NCI-H510A treated with DMSO at 0.1 percent for 48 hours (cell line): Measurements from ENCODE around the gene AMIGO3.
"Not testable (repeated sequence)": the region's sequence is repeated elsewhere in the genome, so short reads cannot be mapped to it uniquely, and the experiment has no call there.

Experiments
- DNase-seq: peaks from one replicate; lab custom pipeline; 2025; lab: John Stamatoyannopoulos, UW

AMIGO3 gene

DNA sequence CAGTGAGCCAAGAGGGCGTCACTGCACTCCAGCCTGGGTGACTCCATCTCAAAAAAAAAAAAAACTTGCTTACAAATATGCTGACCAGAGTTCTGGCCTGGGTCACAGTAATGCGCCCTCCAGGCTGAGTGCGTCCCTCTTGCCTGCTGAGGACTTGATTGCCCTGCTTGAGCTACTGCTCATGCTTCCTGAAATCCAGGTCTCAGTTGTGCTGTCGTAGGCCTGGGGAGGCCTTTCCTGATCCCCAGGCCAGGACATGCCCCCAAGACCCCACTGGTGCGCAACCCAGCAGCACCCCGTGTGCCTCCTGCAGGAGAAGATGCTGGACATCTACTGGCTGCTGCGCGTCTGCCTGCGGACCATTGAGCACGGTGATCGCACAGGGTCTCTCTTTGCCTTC, 7.3 kb downstream of the AMIGO3 start:
- DNase-seq: no peak

DNA sequence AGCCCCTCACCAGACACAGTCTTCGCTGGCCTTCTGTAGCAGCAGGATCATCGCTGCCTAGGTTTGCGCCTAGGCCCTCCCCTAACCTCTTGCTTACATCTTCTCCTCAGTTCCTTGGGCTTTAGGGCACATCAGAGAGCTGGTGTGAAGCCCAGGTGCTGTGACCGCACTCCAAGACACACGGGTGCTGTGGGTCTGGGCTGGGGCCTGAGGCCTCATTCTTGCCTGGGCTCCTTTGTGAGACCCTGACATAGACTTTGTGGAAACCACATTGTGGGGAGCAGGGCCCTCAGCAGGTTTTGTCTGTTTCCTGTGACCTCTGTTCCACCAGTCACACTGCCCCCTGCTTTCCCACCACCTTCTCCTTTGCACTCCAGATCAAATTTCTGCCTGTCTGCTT, 8.0 kb downstream of the AMIGO3 start:
- no peak for DNase-seq

DNA sequence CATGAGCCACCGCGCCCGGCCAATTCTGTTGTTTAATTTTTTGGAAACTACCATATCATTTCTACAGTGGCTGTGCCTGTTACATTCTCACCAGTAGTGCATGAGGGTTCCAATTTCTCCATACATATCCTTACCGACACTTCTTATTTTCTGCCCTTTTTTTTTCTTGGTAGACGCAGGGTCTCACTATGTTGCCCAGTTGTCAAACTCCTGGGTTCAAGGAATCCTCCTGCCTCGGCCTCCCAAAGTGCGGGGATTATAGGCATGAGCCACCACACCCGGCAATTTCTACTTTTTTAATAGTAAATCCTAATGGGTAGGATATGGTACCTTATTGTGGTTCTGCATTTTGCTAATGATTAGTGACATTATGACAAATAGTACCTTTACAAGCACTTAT, 9.6 kb downstream of the AMIGO3 start:
- no peak for DNase-seq

DNA sequence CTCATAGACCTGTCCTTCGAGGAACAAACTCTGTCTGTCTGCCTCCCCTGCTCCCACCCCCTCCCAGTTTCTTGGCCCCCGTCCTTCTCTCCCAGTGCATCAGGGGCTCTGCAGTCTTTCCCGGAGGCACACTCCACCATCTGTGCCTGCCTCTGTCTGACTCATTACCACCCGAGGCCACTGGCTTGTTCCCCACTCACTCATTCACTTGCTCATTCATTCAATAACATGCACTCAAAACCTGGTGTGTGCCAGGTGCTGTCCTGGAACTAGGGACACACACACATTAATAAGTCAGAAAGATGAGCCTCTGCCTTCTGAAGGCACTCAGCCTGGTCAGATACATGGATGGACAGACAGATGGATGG, 12.4 kb downstream of the AMIGO3 start:
- DNase-seq: no peak

DNA sequence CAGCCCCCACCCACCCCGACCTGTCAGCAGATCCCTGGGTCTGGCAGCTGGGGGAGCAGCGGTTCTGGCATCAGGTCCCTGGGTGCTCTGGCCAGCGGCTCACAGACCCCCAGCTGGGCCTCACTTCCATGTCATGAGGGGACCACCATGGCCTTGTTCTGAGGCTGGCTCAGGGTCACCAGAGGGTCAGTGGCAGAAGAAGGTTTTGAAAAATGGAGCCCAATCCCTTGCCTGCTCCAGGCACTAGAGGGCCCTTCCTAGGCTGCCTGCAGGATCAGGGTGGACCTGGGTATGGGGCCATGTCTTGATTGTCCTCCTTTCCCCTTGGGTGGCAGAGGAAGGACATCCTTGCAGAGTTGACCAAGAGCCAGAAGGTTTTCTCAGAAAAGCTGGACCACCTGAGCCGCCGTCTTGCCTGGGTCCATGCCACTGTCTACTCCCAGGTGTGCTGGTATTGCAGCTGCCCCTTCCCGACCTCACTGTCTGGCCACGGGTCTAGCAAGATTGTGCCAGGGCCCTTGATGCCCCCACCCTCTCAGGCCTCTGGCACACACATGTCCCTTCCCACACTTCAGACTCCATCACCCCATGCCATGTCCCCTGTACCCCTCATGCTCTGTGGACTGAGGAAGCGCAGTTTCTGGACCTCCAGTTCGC, 12.9 kb downstream of the AMIGO3 start:
- no peak for DNase-seq

DNA sequence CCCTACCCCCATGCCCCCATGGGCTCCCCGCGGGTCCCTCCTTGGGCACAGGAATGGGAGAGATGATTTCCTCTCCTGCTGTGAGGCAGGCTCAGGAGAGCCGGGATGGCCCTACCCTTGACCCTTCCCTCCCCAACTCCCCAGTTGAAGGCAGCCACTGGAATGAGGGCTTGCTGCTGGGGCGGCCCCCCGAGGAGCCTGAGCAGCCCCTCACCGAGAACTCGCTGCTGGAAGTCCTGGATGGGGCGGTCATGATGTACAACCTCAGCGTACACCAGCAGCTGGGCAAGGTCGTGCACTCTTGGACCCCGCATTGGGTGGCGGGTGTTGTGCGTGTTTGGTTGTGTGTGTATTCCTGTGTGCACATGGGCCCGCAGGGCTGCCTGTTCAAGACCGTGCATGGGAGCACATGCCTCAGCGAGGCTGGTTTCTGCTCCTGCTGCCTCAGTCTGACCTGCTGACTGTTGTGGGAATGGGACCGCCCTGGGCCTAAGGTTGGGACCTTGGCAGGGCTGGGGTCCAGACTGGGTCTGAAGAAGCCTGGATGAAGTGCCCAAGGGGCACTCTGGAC, 14.0 kb downstream of the AMIGO3 start:
- DNase-seq: no peak

DNA sequence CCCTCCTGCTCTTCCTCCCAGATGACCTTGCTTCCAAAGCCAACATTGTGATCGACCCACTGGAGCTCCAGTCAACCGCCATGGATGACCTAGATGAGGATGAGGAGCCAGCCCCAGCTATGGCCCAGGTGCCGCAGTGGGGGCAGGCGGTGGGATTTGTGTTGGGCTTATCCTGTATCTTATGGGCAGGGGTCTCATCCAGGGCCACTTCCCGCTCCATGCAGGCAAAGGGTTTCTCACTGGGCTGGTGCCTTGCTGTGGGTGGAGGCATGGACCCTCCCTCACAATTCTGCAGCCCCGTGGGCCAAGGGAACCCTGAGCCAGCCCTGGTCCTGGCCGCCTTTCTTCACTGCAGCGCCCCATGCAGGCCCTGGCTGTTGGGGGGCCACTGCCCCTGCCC, 14.9 kb downstream of the AMIGO3 start:
- no peak for DNase-seq

DNA sequence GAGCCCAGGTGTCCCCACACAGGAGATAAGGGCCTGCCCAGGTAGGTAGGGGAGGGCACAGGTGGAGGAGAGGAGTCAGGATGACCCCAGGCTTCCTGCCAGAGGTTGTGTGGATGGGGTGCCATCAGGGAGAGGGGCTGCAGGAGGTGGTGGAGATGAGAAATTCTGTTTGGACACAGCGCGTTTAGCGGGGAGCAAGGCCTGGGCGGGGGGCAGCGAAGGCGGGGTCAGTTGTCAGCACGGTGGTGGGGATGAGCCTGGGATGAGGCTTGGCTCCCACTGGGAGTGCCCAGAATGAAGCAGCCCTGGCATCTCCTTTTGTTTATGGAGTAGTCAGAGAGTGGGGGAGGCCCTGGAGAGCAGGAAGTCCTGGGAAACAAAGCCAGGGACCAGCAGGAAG, 15.5 kb downstream of the AMIGO3 start:
- no peak for DNase-seq

DNA sequence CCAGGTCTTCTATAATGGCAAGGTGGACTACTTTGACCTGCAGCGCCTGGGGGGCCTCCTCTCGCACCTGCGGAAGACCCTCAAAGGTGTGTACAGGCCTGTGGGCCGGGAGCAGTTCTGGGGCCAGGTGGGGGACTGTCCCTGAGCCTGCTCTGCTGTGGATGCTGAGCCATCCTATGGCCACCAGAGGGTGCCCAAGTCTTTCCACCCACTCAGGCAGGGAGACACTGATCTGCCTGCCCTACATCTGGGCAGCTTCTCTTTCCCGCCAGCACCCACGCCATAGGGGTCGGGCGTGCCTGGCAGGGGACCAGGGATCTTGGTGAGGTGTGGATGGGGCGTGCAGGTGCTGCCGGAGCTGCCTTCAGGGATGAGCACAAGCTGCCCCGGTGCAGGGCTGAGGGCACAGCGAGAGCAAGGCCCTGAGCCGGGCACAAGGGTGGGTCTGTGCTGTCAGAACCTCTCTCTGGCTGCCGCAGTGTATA, 16.0 kb downstream of the AMIGO3 start:
- DNase-seq: peak; percentile 31

DNA sequence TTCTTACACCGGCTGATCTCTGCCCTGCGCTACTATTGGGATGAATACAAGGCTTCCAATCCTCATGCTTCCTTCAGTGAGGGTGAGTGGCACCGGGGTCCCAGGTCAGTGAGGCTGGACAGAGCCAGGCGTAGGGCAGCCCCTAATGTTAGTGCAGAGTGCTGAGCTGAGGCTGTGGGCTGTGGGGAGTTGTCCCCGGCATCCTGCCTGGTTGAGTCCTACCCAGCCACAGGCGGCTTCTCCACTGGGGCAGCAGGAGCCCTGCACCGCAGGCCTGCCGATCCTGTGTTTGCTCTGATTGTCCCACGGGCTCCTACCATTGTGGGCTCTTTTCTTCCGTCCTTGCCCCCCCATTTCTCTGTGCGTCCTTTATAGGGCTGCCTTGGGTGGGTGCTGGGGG, 16.8 kb downstream of the AMIGO3 start:
- no peak for DNase-seq

DNA sequence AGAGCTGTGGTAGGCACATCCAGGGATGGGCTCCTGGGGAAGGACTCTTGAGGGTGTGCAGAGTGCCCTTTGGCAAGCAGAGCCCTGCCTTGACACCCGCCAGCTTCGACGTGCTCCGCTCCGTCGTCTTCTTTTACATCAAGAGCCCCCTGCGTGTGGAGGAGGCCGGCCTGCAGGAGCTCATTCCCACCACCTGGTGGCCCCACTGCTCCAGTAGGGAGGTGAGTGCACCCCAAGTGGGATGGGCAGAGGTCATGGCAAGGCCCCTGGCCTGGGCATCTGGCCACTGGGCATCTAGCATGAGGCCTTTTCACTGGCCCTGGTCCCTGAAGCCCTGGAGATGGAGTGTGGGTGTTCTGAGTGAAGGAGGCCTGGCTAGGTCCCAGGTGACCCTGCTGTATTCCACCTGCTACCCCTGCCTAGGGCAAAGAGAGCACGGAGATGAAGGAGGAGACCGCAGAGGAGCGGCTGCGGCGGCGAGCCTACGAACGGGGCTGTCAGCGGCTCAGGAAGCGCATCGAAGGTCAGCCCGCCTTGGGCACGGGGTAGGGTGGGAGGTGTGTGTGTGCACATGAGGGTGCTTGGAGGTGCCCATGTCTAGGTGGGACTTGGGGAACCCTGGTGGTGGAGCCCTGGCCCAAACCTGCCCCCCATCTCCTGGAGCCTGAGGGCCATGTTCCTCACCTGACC, 18.0 kb downstream of the AMIGO3 start:
- DNase-seq: no peak

DNA sequence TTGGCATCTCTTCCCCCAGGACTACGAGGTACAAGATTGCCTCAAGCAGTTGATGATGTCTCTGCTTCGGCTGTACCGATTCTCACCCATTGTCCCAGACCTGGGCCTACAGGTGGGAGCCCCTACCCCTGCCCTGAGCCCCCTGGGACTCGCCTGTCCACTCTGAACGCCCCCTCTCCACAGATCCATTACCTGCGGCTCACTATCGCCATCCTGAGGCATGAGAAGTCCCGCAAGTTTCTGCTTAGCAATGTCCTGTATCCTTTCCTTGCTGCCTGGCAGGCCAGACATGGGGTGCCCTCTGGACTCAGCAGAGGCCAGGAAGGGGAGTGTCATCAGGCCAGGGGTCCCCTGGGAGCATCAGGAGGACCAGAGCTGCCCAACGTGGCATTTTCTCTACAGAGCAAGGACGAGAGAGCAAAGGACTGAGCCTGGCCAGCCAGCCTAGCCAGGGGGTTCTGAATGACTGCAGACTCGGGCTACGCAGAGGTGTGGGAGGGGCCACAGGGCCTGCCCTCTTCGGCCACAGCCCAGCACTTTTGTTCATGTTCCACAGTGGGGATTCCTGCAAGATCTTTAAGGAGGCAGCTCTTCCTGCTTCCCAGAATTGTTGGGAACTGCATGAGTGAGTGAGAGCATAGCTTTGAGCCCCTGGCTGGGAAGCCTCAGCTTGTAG, 18.9 kb downstream of the AMIGO3 start:
- DNase-seq: no peak

DNA sequence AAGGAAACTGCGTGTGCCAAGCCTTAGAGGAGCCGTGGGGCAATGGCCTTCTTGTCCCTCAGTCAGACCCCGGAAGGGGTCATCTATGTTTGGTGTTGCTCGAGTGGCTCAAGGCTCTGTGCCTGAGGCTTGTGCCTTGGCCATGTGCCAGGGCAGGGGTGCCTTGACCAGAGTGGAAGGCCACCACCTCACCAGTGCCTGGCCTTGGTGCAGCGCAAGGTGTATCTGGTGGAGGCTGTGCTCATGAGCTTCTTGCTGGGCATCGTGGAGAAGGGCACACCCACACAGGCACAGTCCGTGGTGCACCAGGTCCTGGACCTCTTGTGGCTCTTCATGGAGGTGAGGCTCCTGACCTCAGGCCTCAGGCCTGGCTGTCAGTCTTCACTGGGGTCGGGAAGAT, 19.5 kb downstream of the AMIGO3 start:
- no peak for DNase-seq

DNA sequence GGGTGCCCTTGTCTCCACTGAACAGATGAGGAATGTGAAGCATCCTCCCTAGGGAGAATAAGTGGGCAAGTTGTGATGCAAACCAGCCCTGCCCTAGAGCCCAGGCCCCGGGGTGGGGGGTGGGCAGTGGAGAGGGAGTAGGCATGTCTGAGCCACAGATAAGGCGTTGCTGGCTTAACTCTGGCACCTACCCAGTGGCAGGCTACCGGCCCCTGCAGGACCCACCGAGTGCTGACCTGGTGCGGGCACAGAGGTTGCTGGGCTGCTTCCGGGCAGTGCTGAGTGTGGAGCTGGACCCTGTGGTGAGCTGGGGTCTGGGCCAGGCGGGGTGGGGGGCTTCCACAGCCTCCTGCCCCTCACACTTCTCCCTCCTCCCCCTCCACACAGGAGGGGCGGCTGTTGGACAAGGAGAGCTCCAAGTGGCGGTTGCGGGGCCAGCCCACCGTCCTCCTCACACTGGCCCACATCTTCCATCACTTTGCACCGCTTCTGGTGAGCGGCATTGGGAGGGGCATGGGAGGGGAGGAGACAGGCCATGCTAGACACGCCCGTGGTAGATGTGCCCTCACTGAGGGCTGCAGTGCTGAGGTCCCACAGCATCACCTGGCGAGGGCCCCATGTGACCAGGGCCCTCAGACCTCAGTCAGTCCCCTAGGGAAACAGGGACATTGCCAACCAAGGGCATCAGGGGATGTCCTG, 20.1 kb downstream of the AMIGO3 start:
- no peak for DNase-seq

DNA sequence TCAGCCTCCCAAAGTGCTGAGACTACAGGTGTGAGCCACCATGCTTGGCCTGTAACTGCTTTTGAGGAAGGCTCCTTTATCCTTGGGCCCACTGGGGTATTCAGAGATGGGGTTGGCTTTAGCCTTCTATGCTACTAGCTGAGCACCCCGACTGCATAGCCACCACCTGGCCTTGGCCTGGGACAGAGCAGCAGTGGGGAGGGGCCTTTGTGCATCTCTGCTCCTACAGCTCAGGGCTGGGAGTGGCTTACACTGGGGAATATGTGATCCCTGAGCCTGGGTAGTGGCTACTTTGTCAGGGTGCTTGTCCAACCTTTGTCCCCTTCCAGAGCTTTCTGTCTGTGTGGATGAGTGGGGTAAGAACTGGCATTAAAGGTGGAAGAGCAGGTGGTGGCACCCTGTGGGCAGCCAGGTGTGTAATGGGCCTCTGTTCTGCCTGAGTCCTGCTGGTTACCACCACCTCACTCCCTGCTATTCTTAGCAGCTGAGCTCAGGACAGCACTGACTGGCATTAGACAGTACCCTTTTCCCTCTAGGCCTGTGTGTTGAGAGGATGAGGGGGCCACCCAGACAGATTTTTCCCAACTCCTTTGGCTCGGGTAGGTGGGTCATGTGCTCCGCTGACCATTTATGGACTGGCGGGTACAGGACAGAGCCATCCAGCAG, 24.0 kb downstream of the AMIGO3 start:
- not testable (repeated sequence) for DNase-seq

DNA sequence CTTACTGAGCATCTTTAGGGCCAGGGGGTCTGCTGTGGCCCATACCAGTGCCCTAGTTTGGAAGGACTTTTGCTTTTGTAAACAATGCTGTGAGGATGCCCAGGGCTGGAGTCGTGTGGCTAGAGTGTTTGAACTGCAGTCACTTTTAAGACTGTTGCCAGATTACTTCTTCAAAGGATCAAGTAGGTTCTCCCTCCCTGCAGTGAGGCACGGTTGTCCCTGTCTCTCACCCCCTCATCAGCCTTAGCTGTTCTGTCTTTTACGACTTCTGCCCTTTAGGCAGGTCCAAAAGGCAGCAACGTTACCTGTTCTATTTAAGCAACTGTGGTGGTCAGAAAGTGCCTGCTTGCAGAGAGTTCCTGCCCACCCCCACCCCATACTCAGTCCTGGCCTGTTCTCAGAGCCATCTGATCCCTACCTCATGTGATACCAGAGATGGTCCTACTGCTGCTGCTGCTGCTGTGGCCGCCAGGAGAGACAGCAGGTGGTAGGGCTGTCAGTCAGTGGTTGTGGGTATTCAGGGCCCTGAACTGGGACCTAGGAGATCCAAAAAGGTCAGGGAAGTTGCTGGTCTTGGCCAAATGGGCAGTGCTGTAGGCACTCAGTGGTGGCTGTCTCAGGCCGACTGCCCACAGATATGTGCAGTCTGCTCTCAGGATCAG, 24.9 kb downstream of the AMIGO3 start:
- not testable (repeated sequence) for DNase-seq

DNA sequence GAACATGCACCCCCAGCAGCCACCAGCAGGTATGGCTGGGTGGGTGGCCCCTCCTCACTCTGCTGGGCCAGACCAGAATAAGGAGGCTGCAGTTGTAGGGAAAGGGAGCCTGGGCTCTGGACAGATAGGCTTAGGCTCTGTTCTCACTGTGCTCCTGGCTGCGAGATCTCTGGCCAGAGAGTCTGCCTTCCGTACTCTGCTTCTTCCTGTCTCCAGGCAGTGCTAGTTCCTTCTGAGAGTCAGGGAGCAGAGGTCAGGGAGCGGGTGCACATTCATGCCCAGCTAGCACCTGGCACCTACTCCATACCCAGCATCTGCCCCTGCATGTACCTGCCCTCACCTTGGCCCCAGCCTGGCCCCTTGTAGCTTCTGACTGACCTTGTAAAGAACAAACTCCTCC, 28.0 kb downstream of the AMIGO3 start:
- DNase-seq: not testable (repeated sequence)

DNA sequence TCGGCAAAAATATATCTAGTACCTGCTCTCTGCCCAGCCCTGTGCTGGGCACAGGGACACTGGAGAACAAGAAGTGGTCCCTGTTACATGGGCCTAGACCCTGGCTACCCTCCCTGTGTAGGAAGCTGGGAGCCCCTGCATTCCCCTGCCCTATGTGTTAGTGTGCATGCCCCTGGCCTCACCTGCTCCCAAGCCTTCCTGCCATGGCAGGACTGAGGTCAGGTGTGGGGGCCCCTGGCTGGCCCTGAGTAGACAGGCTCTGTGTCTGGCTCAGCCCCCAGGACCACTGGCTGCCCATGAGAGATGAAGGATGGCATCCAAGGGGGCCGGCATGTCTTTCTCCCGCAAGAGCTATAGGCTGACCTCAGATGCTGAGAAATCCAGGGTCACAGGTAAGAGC, 28.6 kb downstream of the AMIGO3 start:
- DNase-seq: not testable (repeated sequence)

DNA sequence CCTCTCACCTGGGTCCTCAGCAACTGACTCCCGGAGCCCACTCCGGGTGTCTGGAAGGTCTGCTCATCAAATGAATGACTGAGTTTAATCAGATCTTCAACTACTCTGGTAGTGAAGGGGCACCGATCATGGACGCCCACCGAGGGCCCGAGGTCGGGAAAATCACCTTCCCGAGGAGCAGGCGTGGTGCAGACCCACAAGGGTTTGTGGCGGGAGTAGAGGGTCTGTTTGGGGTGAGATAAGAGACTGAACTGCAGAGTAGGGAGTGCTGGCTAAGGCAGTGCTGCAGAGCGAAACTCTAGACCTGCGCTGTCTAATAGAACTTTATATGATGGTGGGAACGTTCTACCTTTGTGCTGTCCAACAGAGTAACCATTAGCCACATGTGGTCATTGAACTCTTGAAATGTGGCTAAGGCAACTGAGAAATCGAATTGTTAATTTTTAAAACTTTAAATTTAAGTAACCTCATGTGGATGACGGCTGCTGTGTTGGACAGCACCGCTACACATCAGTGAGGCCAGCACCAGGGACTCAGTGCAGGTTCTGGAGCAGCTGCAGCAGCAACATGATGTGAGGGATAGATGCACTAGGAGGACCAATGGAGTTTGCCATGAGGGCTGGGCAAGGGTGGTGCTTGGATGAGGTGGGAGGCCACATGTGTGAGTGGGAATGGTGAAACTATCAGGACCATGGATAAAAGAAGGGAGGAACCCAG, 29.4 kb downstream of the AMIGO3 start:
- not testable (repeated sequence) for DNase-seq

DNA sequence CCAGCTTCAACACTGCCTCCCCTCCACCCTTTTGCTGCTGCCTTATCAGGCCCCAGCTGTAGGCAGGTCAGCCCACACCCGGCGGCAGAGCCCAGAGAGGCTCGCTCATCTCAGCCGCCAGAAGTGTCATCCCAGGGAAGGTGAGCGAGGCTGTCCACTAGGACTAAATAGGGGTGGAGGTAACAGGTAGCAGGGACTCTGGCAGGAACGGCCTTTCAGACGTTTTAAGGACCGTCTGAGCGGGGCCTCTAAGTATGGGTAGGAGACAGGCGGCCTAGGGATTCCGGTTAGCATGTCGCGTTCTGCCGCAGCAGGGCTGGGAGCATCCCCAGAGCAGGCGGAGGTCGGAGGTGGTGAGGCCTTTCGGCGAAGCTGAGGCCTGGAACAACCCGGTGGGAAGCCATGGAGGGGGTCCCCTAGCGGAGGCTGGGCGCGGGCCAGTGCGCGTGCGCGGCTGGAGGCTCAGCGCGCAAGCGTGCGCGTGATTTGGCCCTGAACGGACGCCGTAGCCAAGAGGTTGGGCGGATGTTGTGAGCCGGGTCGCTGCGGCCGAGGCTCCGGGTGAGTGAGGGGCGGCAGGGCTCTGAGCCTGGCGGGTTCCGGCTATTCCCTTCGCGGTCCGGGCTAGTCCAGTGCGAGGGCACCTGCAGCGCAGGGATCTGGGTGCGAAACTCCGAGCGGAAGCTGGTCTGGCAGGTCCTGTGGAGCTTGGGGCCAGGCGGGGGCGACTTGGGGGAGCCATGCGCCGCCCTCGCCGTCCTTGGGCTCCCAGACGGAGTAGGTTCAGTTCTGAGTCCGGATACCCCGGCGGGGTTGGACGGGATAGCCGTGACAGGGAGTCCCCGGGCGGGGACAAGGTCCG, 30.2 kb downstream of the AMIGO3 start, which contains the start of the genes MST1 and RNF123:
MST1 (minus strand) TSS at position 429 of the 862 bp plus-strand sequence. CDS start 783 bp downstream, outside the sequence.
RNF123 (plus strand) TSS at position 512 of the 862 bp plus-strand sequence. CDS start 1,609 bp downstream, outside the sequence.
- DNase-seq: no peak
